ENCODE results near the gene CHMP6. TPM values are rescaled to one million over a fixed set of nuclear protein-coding genes. Genes with fewer than 3 reads are reported as not detected.

CHMP6 gene
- total and polyA plus RNA-seq, 4 experiments from 2014 or later, result 36.7 to 48.7 (median 41.9) TPM

DNA sequence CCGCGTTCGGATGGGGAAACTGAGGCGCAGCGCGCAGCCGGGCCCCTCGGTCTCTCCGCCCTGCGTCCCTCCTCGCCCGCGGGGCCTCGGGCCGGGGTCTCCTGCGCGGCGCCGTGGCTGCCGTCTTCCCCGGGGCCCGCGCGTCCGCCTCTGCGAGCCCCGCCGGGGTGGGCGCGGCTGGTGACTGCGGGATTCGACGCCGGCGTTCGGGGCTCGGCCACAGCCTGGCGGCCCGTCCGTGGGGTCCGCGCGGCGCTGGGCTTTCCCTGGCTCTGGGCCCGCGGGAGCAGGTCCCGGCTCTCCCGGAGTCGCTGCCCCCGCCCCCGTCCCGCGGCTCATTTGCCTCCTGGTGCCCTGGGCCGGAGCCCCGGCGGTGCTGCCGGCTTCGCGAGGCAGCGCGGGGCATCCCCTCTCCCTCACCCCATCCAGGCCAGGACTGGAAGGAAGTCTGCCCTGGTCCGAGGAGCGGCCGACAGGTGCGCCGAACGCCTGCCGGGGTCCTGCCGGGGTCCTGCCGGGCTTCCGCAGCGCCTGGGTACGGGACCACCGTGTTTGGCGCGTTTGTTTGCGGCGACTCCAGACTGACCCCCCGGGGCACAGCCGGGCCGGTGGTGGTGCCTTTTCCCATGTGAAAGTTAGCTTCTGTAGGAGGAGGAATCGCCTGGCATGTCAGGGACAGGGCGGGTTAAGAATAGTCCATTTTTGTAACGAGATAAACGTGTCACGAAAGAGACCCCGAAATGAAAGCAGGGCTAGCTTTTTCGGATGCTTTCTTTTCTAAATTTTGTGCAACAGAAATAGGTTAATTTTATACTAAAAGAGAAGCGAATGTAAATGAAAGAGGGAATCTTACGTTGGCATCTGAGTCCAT lies 671 bp downstream of the CHMP6 start:
- peaks cover 16% of the 10 kb centered on the region for H3K36me3 ChIP-seq (ENCODE audit: insufficient read depth, low read length)
- H3K4me3 ChIP-seq (ENCODE audit: low read length in 2 of 2), result peak overlapping the region; percentile 52 to 63
- peak overlapping the region in 6 of 7 donors; percentile 57 to 87 (median 74) for H3K27ac Mint-ChIP-seq
- peaks cover 33% of the 10 kb centered on the region for H3K4me1 ChIP-seq (ENCODE audit: insufficient read depth, low read length)
- peaks cover 0 to 1% (median 0%) of the 10 kb centered on the region in 8 donors for H3K9me3 Mint-ChIP-seq
- peak overlapping the region; percentile 70 for H3K27ac ChIP-seq (ENCODE audit: low read depth, low read length)
- H3K27me3 Mint-ChIP-seq, result peaks cover 0 to 1% of the 10 kb centered on the region in 2 donors
- H3K9me3 ChIP-seq (ENCODE audit: control insufficient read depth in 1 of 2, low read length in 2 of 2), result no peaks in the 10 kb centered on the region
- peaks cover 6 to 24% of the 10 kb centered on the region in 2 donors for H3K36me3 Mint-ChIP-seq
- H3K27me3 ChIP-seq (ENCODE audit: insufficient read depth, low read length), result no peaks in the 10 kb centered on the region
- ChIA-PET CTCF (ENCODE audit: partially characterized antibody) (interaction anchor here (0.8 kb wide), 1 partner anchor 30 kb away, joined by 3 read pairs; no protein-coding TSS in a partner anchor), POLR2A (ENCODE audit: partially characterized antibody) (interaction anchor here (0.8 to 2.7 kb wide), 5 partner anchors 12 to 538 kb away, joined by 3 to 25 read pairs (median 3); no protein-coding TSS in a partner anchor)
- DNase-seq, result peak in 1 of 5 donors; percentile 10
- intact Hi-C loops (cut with micrococcal nuclease), result loop anchor here (1.0 kb wide), 1 partner anchor 103 kb away; no protein-coding TSS in a partner anchor
- peaks cover 9 to 34% (median 21%) of the 10 kb centered on the region in 4 donors for H3K4me1 Mint-ChIP-seq
- peak overlapping the region; percentile 70 to 86 (median 78) for H3K4me3 Mint-ChIP-seq

DNA sequence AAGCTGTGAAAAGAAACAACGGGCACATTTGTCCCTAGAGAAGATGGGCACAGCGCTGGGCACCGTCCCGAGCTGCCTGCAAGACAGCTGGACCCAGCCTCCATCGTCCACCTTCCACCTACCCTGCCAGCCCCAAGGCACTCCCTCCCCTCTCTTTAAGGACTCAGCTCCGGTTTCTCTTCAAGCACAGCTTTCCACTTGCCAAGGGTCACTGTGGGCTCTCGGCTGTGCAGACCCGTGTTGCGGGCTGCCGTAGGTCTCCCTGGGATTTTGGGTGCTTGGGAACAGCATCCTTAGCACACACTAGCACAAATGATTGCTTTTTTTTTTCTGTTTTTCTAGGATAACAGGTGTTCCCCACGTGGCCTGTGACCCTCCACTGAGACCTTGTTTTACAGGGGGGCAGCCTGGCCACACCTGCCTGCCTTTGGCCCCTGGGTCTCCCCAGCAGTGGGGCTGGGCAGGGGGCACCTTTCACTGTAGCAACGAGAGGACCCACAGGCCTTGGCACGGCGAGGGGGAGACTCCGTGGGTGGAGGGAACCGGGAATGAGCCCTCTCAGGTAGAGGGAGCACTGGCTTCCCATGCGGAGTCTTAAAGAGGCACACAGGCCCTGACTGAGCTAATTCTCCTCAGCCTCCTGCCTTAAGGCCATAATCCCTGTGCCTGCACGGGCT lies 1.4 kb downstream of the CHMP6 start:
- no peak for DNase-seq
- H3K27me3 ChIP-seq (ENCODE audit: insufficient read depth, low read length), result no peaks in the 10 kb centered on the region
- peaks cover 0 to 1% (median 0%) of the 10 kb centered on the region in 8 donors for H3K9me3 Mint-ChIP-seq
- no peak overlapping the region for H3K27ac ChIP-seq (ENCODE audit: low read depth, low read length)
- POLR2A ChIA-PET (ENCODE audit: partially characterized antibody), result interaction anchor here (1.1 to 2.7 kb wide), 4 partner anchors 11 to 246 kb away, joined by 3 to 25 read pairs (median 3); partner anchors contain the start of genes NDUFAF8 and TEPSIN
- CTCF ChIA-PET (ENCODE audit: partially characterized antibody), result interaction anchor here (0.8 kb wide), 1 partner anchor 29 kb away, joined by 3 read pairs; no protein-coding TSS in a partner anchor
- peaks cover 33% of the 10 kb centered on the region for H3K4me1 ChIP-seq (ENCODE audit: insufficient read depth, low read length)
- intact Hi-C loops (cut with micrococcal nuclease), result loop anchor here (1.0 kb wide), 1 partner anchor 102 kb away; no protein-coding TSS in a partner anchor
- H3K36me3 Mint-ChIP-seq, result peaks cover 6 to 26% of the 10 kb centered on the region in 2 donors
- no peaks in the 10 kb centered on the region for H3K9me3 ChIP-seq (ENCODE audit: control insufficient read depth in 1 of 2, low read length in 2 of 2)
- H3K27ac Mint-ChIP-seq, result peak overlapping the region; percentile 32 to 87 (median 69)
- H3K4me3 Mint-ChIP-seq, result peak overlapping the region; percentile 70 to 86 (median 78)
- H3K4me3 ChIP-seq (ENCODE audit: low read length in 2 of 2), result peak overlapping the region in 1 of 2 donors; percentile 63
- peaks cover 16% of the 10 kb centered on the region for H3K36me3 ChIP-seq (ENCODE audit: insufficient read depth, low read length)
- peaks cover 9 to 34% (median 21%) of the 10 kb centered on the region in 4 donors for H3K4me1 Mint-ChIP-seq
- peaks cover 0 to 1% of the 10 kb centered on the region in 2 donors for H3K27me3 Mint-ChIP-seq

DNA sequence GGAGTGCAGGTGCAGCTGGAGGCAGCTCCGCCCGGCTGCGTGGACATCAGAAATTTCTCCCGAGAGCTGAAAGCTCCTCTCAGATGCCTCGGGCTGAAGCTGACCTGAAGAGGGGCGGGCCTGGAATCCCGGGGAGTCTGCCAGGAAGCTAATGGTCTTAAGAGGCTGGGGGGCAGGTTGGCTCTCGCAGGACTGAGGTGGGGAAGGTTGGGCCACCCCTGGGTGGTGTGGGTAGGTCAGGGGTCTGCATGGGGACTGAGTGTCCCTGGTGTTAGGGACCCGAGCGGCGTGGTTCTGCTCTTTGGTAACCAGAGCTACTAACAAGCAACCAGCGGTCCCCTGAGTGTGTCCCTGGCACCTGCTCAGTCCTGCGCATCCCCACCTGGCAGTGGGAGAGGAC lies 3.5 kb downstream of the CHMP6 start:
- H3K9me3 ChIP-seq (ENCODE audit: control insufficient read depth in 1 of 2, low read length in 2 of 2), result no peaks in the 10 kb centered on the region
- H3K36me3 ChIP-seq (ENCODE audit: insufficient read depth, low read length), result peaks cover 23% of the 10 kb centered on the region
- no peak overlapping the region for H3K4me3 ChIP-seq (ENCODE audit: low read length in 2 of 2)
- no peaks in the 10 kb centered on the region for H3K27me3 ChIP-seq (ENCODE audit: insufficient read depth, low read length)
- Mint-ChIP-seq H3K27ac (no peak overlapping the region), H3K4me1 (peaks cover 4 to 23% (median 16%) of the 10 kb centered on the region in 4 donors), H3K36me3 (peaks cover 10 to 29% of the 10 kb centered on the region in 2 donors), H3K9me3 (no peaks in the 10 kb centered on the region), H3K4me3 (no peak overlapping the region), H3K27me3 (no peaks in the 10 kb centered on the region)
- intact Hi-C loops (cut with micrococcal nuclease), result no loop called here
- no peak for DNase-seq
- ChIA-PET CTCF (ENCODE audit: partially characterized antibody) (no interaction called here), POLR2A (ENCODE audit: partially characterized antibody) (interaction anchor here (2.2 kb wide), 1 partner anchor 23 kb away, joined by 8 read pairs; no protein-coding TSS in a partner anchor)
- H3K27ac ChIP-seq (ENCODE audit: low read depth, low read length), result no peak overlapping the region
- peaks cover 24% of the 10 kb centered on the region for H3K4me1 ChIP-seq (ENCODE audit: insufficient read depth, low read length)

DNA sequence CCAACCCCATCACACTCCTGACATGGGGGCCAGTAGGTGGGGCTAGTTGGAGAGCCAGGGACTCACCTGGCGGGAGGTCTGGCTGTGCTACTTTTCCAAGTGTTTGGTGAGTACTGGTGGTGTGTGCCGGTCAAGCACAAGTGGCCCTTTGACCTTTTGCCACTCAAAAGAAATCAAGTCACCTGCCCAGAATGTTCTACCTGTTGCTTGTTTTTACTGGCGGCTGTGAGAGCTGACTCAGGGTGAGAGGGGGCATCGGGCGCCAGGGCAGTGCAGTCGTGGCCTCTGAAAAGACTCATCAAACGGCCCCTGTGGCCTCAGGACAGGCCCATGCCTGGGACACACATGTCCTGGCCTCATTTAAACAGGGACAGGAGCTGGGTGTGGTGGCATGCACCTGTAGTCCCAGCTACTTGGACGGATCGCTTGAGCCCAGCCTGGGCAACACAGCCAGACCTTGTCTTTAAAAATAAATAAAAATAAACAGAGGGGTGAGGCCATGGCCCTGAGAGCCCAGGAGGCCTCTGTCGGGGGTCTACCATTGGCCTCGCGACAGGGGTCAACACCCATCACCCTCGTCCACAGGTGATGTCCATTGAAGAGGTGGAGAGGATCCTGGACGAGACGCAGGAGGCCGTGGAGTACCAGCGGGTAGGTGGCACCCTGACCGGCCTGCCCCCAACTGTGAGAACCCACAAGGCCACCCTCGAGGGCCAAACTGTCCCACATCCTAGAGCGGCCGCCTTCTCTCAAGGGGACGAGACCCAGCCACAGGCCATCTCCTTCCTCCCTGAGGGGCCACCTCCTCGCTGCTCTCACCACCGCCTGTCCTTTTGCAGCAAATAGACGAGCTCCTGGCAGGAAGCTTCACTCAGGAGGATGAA lies 5.0 kb downstream of the CHMP6 start:
- Histone ChIP-seq H3K4me3 (ENCODE audit: low read length in 2 of 2) (no peak overlapping the region), H3K27me3 (ENCODE audit: insufficient read depth, low read length) (no peaks in the 10 kb centered on the region), H3K36me3 (ENCODE audit: insufficient read depth, low read length) (peaks cover 23% of the 10 kb centered on the region), H3K9me3 (ENCODE audit: control insufficient read depth in 1 of 2, low read length in 2 of 2) (no peaks in the 10 kb centered on the region), H3K4me1 (ENCODE audit: insufficient read depth, low read length) (peaks cover 14% of the 10 kb centered on the region), H3K27ac (ENCODE audit: low read depth, low read length) (no peak overlapping the region)
- Mint-ChIP-seq H3K9me3 (no peaks in the 10 kb centered on the region), H3K36me3 (peaks cover 10 to 29% of the 10 kb centered on the region in 2 donors), H3K27me3 (no peaks in the 10 kb centered on the region), H3K4me1 (peaks cover 3 to 17% (median 11%) of the 10 kb centered on the region in 4 donors), H3K4me3 (peak overlapping the region in 1 of 8 donors; percentile 35), H3K27ac (no peak overlapping the region)
- ChIA-PET CTCF (ENCODE audit: partially characterized antibody) (no interaction called here), POLR2A (ENCODE audit: partially characterized antibody) (interaction anchor here (1.0 kb wide), 1 partner anchor 21 kb away, joined by 4 read pairs; no protein-coding TSS in a partner anchor)
- no peak for DNase-seq
- intact Hi-C loops (cut with micrococcal nuclease), result no loop called here

DNA sequence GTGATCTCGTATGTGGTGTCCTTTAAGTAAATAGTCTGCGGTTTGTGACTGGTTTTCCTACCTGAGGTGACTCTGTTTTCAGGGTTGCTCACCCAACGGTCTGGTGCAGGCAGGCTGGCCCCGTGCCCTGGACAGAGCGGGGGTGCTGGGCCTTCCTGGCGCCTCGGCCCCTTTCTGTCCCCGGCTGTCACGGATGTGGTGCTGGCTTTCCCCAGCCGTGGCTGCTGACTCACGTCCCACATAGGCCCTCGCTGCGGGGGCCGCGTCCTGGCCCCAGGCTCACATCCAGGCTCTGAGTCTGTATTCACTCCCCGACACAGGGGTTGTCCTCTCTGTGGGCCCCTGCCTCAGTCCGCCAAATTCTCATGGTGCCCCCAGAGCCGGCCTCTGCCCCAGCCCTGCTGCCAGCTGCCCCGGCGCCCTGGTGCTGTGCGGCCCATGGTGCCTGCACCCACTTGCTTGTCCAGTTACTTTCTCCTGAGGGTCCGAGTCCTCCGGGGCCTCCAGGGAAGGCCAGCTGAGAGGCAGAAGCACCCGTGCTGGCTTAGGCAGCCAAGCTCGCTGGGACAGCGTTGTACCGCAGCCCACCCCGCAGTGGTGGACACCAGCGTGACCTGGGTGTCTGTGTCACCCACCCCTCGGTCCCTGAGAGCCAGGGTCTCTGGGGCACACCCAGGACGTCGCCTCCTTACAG lies 5.9 kb downstream of the CHMP6 start:
- peaks cover 12% of the 10 kb centered on the region for H3K4me1 ChIP-seq (ENCODE audit: insufficient read depth, low read length)
- CTCF ChIA-PET (ENCODE audit: partially characterized antibody), result no interaction called here
- DNase-seq, result no peak
- H3K27me3 Mint-ChIP-seq, result no peaks in the 10 kb centered on the region
- H3K9me3 Mint-ChIP-seq, result no peaks in the 10 kb centered on the region
- no peak overlapping the region for H3K4me3 ChIP-seq (ENCODE audit: low read length in 2 of 2)
- intact Hi-C loops (cut with micrococcal nuclease), result no loop called here
- H3K27ac Mint-ChIP-seq, result no peak overlapping the region
- H3K27me3 ChIP-seq (ENCODE audit: insufficient read depth, low read length), result no peaks in the 10 kb centered on the region
- H3K27ac ChIP-seq (ENCODE audit: low read depth, low read length), result no peak overlapping the region
- H3K36me3 Mint-ChIP-seq, result peaks cover 10 to 29% of the 10 kb centered on the region in 2 donors
- peaks cover 6 to 22% (median 13%) of the 10 kb centered on the region in 4 donors for H3K4me1 Mint-ChIP-seq
- H3K4me3 Mint-ChIP-seq, result no peak overlapping the region
- H3K36me3 ChIP-seq (ENCODE audit: insufficient read depth, low read length), result peaks cover 23% of the 10 kb centered on the region
- POLR2A ChIA-PET (ENCODE audit: partially characterized antibody), result no interaction called here
- no peaks in the 10 kb centered on the region for H3K9me3 ChIP-seq (ENCODE audit: control insufficient read depth in 1 of 2, low read length in 2 of 2)

DNA sequence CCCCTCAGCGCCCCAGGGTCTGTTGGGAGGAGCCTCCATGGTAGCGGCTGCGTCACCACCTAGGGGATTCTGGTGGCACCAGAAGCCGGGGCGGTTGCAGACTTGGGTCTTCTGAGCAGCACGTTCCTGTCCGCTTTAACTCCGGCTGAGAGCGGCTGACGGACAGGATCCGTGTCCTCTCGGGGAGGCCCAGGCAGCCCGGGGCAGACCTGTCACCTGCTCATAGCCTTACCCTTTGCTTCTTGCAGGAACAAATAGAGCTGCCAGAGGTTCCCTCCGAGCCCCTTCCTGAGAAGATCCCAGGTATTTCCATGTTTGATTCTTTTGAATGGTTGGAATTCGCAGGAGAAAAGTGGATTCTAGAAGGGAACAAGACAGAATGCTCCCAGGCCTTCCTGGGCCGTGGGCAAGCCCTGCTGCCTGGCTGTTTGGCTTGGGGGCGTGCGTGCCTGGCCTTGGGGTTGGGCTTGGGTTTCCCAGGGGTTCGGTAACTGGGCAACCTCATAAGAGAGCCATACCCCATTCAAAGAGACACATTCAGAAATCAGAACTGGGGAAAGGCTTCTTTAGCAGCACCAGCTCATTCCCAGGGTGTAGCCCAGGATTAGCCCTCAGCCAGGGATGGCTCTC lies 6.6 kb downstream of the CHMP6 start:
- POLR2A ChIA-PET (ENCODE audit: partially characterized antibody), result no interaction called here
- no peaks in the 10 kb centered on the region for H3K27me3 Mint-ChIP-seq
- H3K4me1 Mint-ChIP-seq, result peaks cover 4 to 22% (median 8%) of the 10 kb centered on the region in 4 donors
- peaks cover 6% of the 10 kb centered on the region for H3K4me1 ChIP-seq (ENCODE audit: insufficient read depth, low read length)
- H3K27me3 ChIP-seq (ENCODE audit: insufficient read depth, low read length), result no peaks in the 10 kb centered on the region
- no peaks in the 10 kb centered on the region for H3K9me3 Mint-ChIP-seq
- H3K4me3 Mint-ChIP-seq, result no peak overlapping the region
- H3K27ac Mint-ChIP-seq, result no peak overlapping the region
- no peak overlapping the region for H3K4me3 ChIP-seq (ENCODE audit: low read length in 2 of 2)
- intact Hi-C loops (cut with micrococcal nuclease), result no loop called here
- no peak for DNase-seq
- H3K9me3 ChIP-seq (ENCODE audit: control insufficient read depth in 1 of 2, low read length in 2 of 2), result no peaks in the 10 kb centered on the region
- no peak overlapping the region for H3K27ac ChIP-seq (ENCODE audit: low read depth, low read length)
- CTCF ChIA-PET (ENCODE audit: partially characterized antibody), result no interaction called here
- peaks cover 10 to 27% of the 10 kb centered on the region in 2 donors for H3K36me3 Mint-ChIP-seq
- peaks cover 23% of the 10 kb centered on the region for H3K36me3 ChIP-seq (ENCODE audit: insufficient read depth, low read length)
